ENCODE data around the gene ELP1. TPM values are rescaled to one million over a fixed set of nuclear protein-coding genes. Genes with fewer than 3 reads are reported as not detected.

The ELP1 gene
- total RNA-seq, 1 experiment from 2014 or later, result 44.1 TPM

Other genes starting within 250 kb of the ELP1 start
- gene ACTL7B, start 78.1 kb downstream of the ELP1 start, total RNA-seq (2014; rRNA removed; shearing (Covaris generic)), result not detected in 2 replicates
- gene ACTL7A, start 71.9 kb downstream of the ELP1 start, total RNA-seq (2014; rRNA removed; shearing (Covaris generic)), result not detected in 2 replicates
- 12.2 and 24.1 TPM in 2 replicates for gene ABITRAM, start 276 bp upstream of the ELP1 start, total RNA-seq (2014; rRNA removed; shearing (Covaris generic))
- 311 and 350 TPM in 2 replicates for gene CTNNAL1, start 79.4 kb upstream of the ELP1 start, total RNA-seq (2014; rRNA removed; shearing (Covaris generic))
- 42.7 and 43.9 TPM in 2 replicates for gene TMEM245, start 185.8 kb upstream of the ELP1 start, total RNA-seq (2014; rRNA removed; shearing (Covaris generic))
- 0.03 TPM in 1 of 2 replicates, not detected in the other for gene FRRS1L, start 233.1 kb upstream of the ELP1 start, total RNA-seq (2014; rRNA removed; shearing (Covaris generic))